GM08714 (cell line): Measurements from ENCODE around the gene ASCL2.

Experiments
- H3K4me3 ChIP-seq: fragments of 200-500 bp; sonication (Bioruptor generic); 2 replicates; pipeline ENCODE4 v1.5.1; 2014; ENCODE audit warnings: mild to moderate bottlenecking, low read length, inconsistent platforms
- ZNF274 ChIP-seq: IDR thresholded peaks from 2 replicates; pipeline ENCODE4 v1.6.1; 2012; ENCODE audit warnings: mild to moderate bottlenecking, low read depth, low read length

ASCL2 gene

GRCh38 chr11:2267306-2267850, 3.0 kb downstream of the ASCL2 start:
- H3K4me3 ChIP-seq = no peak overlapping the region

GRCh38 chr11:2266586-2267305, 3.6 kb downstream of the ASCL2 start:
- no peak for TF ChIP-seq ZNF274
- no peak overlapping the region for H3K4me3 ChIP-seq

More at GRCh38 chr11:2267306-2267850, 3.0 kb downstream of the ASCL2 start:
- TF ChIP-seq ZNF274 = no peak

DNA sequence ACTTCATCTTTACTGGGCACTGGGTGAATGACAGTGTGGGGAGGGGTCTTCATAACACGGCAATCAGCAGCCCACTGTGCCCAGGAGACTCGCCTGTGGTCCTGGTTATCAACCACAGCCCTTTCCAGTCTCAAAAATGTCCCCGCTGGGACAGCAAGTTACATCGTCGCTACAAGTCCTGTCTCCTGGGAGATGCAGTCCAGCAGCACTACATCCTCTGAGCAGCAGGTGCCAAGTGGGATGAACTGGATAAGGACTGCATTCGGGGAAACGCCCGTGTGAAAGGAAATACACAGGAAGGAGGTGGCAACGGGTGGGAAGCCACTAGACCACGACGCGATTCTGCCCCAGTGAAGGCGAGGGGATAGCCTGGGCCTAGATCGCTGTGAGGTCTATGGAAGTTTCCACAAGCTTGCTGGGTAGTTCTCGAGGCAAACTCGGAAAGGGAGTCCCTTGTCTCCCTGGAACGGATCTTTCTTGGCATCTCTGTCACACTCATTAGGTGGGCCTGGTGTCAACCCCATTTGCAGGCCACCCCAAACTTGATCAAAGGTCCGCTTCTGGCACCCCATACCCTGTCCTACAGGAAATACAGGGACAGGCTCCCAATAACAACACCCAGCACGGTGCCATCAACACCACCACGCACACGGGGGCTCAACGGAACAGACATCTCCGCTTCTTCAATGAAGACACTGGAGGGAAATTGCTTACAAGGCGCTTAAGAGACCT, 4.4 kb downstream of the ASCL2 start:
- H3K4me3 ChIP-seq = no peak overlapping the region; the same call in 1 of the 2 replicates
- no peak for TF ChIP-seq ZNF274

DNA sequence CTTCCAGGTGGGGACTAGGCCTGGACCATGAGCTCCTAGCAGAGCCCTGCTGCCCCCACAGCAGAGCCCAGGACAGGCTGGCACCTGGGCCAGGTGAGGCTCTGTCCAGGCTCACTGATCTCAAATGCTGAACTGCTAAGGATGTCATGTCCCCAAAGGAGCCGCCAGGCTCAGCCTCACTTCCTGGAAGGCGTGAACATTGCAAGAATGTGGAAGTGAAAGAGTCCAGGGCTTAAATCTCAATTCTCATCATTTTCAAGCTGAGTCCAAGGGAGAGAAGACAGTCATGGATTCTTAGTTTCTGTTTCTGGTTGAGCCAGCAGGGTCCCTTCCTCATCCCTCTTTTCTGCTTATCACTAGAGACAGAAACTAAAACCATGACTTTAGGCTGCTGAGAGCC, 5.0 kb downstream of the ASCL2 start:
- H3K4me3 ChIP-seq = no peak overlapping the region; the same call in 1 of the 2 replicates
- TF ChIP-seq ZNF274 = no peak

DNA sequence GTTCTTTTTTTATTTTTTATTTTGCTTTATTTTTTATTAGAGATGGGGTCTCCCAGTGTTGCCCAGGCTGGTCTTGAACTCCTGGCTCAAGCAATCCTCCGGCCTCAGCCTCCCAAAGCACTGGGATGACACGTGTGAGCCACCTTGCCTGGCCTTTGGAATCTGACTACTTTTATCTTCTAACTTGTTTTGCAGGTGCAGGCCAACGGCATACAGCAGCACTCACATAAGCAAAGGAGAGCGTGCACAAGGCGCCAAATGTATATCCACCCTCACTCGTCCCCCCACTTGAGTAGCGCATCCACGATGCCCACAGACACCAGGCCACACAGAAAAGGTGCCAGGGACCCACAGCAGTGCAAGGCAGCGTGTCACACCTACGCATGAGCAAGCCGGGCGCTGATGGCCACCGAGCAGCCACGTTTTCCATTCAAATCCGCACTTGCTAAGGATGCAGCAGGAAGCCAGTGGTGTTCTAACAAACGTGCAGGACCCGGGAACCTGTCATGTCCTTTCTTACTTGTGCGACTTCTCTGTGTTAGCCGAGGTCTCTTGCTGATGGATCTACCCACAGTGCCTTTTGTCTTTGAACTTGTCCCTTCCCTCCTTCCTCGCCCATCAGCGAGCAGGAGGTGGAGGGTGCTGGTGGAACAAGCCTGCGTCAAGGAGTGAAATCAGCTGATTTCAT, 5.9 kb downstream of the ASCL2 start:
- no peak for TF ChIP-seq ZNF274
- no peak overlapping the region for H3K4me3 ChIP-seq

DNA sequence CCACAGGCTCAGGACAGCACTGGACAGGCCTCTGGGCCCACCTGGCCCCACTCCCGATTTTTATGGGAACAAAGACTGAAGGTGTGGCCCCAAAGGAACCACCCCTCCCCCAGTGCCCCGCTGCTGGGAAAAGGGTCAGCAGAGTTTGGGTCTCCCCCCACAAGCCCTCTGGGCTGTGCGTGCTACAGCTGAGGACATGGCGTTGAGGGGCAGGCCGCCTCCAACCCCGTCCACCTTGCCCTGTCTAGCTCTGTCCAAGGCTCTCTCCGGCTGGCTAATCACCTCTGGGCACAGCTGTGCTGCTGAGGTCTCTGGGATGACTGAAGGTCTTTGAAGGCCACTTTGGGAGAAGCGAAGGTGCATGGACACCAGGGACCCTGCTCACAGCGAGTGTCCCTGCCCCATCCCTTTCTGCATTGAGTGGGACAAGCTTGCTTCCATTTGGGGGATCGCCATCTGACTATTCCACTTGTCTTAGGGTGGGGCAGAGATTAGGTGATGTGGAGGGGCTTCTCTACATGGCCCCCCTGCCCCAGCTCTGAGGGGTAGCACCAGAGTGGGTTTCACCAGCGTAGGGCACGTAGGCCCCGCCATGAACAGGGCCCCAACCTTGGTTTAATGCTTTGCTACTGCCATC, 6.5 kb downstream of the ASCL2 start:
- TF ChIP-seq ZNF274 = no peak
- no peak overlapping the region for H3K4me3 ChIP-seq

DNA sequence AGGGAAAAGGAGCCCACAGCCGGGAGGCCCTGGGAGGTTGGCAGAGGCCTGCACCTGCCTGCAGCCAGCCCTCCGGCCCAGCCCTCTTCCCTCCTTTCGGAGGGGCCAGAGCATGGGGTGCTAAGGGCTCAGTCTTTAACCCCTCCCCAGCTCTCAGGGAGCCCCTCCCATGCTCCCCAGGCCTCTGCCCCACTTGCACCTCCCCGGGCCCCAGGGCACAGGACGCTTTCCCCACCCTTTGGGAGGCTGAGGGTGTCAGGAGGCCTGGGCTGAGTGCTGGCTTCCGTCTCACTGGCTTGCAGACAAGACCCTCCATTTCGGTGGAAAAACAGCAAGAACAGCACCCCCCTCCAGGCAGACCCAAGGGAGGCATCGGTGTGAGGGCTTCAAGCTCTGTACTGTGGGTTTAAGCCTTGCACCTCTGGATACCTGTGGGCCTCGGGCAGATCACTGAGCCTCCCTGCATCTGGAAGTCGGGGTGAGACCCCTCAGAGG, 7.3 kb downstream of the ASCL2 start:
- TF ChIP-seq ZNF274 = no peak

DNA sequence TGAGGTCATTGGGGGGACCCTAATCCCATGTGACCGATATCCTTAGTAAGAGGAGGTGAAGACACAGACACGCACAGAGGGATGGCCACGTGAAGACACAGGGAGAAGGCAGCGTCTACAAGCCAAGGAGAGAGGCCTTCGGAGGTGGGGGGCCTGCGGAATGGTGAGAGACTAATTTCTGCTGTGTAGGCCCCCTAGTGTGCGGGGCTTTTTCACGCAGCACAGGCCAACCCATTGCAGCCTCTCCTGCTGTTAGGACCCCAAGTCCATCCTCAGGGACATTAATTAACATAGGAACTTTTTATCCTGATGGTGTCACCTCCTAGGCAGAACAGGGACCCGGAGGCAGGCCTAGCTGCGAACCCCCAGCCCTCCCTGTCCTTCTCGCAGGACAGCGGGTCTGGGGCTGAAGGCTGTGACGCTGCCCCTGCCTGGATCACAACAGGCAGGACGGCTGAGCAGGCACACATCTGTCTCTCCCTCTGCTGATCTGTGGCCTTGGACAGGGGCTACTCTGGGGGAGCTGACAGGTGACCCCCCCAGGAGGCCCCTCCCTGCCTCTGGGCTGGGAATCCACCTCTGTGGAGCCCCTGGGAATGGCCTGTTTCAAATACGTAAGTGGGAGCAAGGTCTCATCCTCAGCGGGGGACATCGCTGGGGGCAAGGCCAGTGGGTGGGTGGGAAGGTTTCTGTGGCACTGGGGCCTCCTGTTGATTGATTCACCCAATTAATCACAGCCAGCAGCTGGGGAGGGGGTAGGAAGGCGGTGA, 7.9 kb downstream of the ASCL2 start:
- no peak for TF ChIP-seq ZNF274
- H3K4me3 ChIP-seq = no peak overlapping the region

More for the DNA sequence above, 7.3 kb downstream of the ASCL2 start:
- H3K4me3 ChIP-seq = no peak overlapping the region

- no peak for TF ChIP-seq ZNF274
- H3K4me3 ChIP-seq = no peak overlapping the region
Measured at GRCh38 chr11:2261436-2262230, 8.8 kb downstream of the ASCL2 start.

- H3K4me3 ChIP-seq = no peak overlapping the region
- no peak for TF ChIP-seq ZNF274
Measured at GRCh38 chr11:2260491-2261364, 9.7 kb downstream of the ASCL2 start.

DNA sequence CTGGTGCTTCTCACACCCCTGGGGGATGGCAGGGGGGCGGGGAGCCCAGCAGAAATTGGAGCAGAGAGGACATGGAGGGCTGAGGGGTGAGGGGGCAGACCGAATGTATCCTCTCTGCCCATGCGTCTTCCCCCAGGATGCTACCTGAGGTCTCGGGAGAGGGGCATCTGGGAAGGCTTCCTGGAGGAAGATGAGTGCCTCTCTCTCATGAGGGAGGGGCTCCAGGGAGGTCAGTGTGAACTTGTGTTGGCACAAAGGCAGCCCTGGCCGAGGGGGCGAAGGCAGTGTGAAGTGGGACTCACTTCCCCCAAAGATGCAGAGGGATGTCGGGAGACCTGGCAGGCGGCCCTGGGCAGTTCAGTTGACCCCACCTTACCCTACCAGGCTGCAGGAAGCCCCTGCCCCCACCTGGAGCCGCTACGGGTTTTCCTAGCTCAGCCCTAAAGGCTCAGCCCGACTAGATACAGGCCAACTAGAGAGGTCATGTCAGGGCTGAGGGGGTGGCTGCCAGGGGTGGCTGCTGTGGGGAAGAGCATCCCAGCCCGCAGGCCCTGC, 10.4 kb downstream of the ASCL2 start:
- no peak for TF ChIP-seq ZNF274
- no peak overlapping the region for H3K4me3 ChIP-seq

GRCh38 chr11:2259466-2259830, 10.9 kb downstream of the ASCL2 start:
- TF ChIP-seq ZNF274 = no peak
- no peak overlapping the region for H3K4me3 ChIP-seq
